Measurements from ENCODE around the gene TCERG1. TPM values are rescaled to one million over a fixed set of nuclear protein-coding genes. Genes with fewer than 3 reads are reported as not detected.

Gene TCERG1
- total and polyA plus RNA-seq, 2 donors (not counting 1 experiment from before 2014, with no cell fraction given) = 44.6 to 95.2 TPM

GRCh38 chr5:146514575-146514974 is 67.4 kb downstream of the TCERG1 start:
- no peak for ATAC-seq (ENCODE audit: low read depth)
- no peak for DNase-seq
- H4K20me1 ChIP-seq (ENCODE audit: control insufficient read depth, insufficient read depth, low read length, poor library complexity, severe bottlenecking) = no peaks in the 10 kb centered on the region
- H3K27ac ChIP-seq (ENCODE audit: low read length in 2 of 2) = no peak overlapping the region
- no peak overlapping the region for H3K9ac ChIP-seq (ENCODE audit: low read length)
- peaks cover 3 to 25% of the 10 kb centered on the region in 2 experiments for H3K36me3 ChIP-seq (replicated peaks in 1 of 2; ENCODE audit: control extremely low read depth in 1 of 2, control insufficient read depth in 1 of 2, extremely low read depth in 1 of 2, insufficient read depth in 2 of 2, low read length in 1 of 2)
- H3K9me3 Mint-ChIP-seq (ENCODE audit: insufficient read depth) = no peaks in the 10 kb centered on the region
- H2AFZ ChIP-seq (ENCODE audit: insufficient read depth, low read depth, low read length, poor library complexity, severe bottlenecking) = no peak overlapping the region
- ChIA-PET POLR2A (no interaction called here), CTCF (interaction anchor here (1.0 kb wide), 1 partner anchor 28 kb away, joined by 3 read pairs; no protein-coding TSS in a partner anchor)
- no peaks in the 10 kb centered on the region for H3K27me3 ChIP-seq (replicated peaks in 1 of 4; ENCODE audit: control extremely low read depth in 1 of 4, control insufficient read depth in 3 of 4, insufficient read depth in 4 of 4, low read length in 3 of 4)
- WGBS (ENCODE audit: insufficient coverage) = 100% methylated on average over 1 of the region's 1 CpG
- peaks cover 2% of the 10 kb centered on the region for H3K4me1 Mint-ChIP-seq
- TF ChIP-seq CTCF (IDR thresholded peaks at IDR 0.05) (no peak), EZH2 (IDR thresholded peaks at IDR 0.05; ENCODE audit: borderline replicate concordance, insufficient read depth, low read depth, low read length, poor library complexity, severe bottlenecking) (no peak)
- intact Hi-C loops (cut with micrococcal nuclease) = no loop called here
- no peaks in the 10 kb centered on the region for H3K9me3 ChIP-seq (ENCODE audit: control extremely low read depth in 1 of 3, control insufficient read depth in 2 of 3, insufficient read depth in 1 of 3, low read length in 2 of 3)
- no peak overlapping the region for H3K4me3 ChIP-seq (ENCODE audit: control extremely low read depth in 1 of 5, extremely low read depth in 1 of 5, insufficient read depth in 1 of 5, low read depth in 2 of 5, low read length in 4 of 5)
- H3K4me2 ChIP-seq (replicated peaks; ENCODE audit: low read depth, low read length, poor library complexity, severe bottlenecking) = no peak overlapping the region
- no peak overlapping the region for H3K27ac Mint-ChIP-seq
- H3K79me2 ChIP-seq (ENCODE audit: control insufficient read depth, insufficient read depth, low read length) = no peaks in the 10 kb centered on the region
- H3K27me3 Mint-ChIP-seq = peaks cover 2% of the 10 kb centered on the region
- H3K4me1 ChIP-seq (ENCODE audit: control insufficient read depth in 2 of 2, insufficient read depth in 2 of 2, low read length in 2 of 2) = no peaks in the 10 kb centered on the region
- H3K4me3 Mint-ChIP-seq = no peak overlapping the region

GRCh38 chr5:146515473-146516150 is 68.5 kb downstream of the TCERG1 start:
- Mint-ChIP-seq H3K27me3 (peaks cover 7% of the 10 kb centered on the region), H3K9me3 (ENCODE audit: insufficient read depth) (no peaks in the 10 kb centered on the region), H3K27ac (no peak overlapping the region), H3K4me3 (no peak overlapping the region), H3K4me1 (peaks cover 2% of the 10 kb centered on the region)
- intact Hi-C loops (cut with micrococcal nuclease) = no loop called here
- ChIA-PET POLR2A (no interaction called here), CTCF (interaction anchor here (1.0 to 1.6 kb wide), 3 partner anchors 13 to 27 kb away, joined by 3 to 4 read pairs (median 3); no protein-coding TSS in a partner anchor)
- Histone ChIP-seq H3K36me3 (replicated peaks in 1 of 2; ENCODE audit: control extremely low read depth in 1 of 2, control insufficient read depth in 1 of 2, extremely low read depth in 1 of 2, insufficient read depth in 2 of 2, low read length in 1 of 2) (peaks cover 2 to 14% of the 10 kb centered on the region in 2 experiments), H3K9me3 (ENCODE audit: control extremely low read depth in 1 of 3, control insufficient read depth in 2 of 3, insufficient read depth in 1 of 3, low read length in 2 of 3) (no peaks in the 10 kb centered on the region), H3K27me3 (replicated peaks in 1 of 4; ENCODE audit: control extremely low read depth in 1 of 4, control insufficient read depth in 3 of 4, insufficient read depth in 4 of 4, low read length in 3 of 4) (no peaks in the 10 kb centered on the region), H3K4me1 (ENCODE audit: control insufficient read depth in 2 of 2, insufficient read depth in 2 of 2, low read length in 2 of 2) (no peaks in the 10 kb centered on the region), H3K4me3 (ENCODE audit: control extremely low read depth in 1 of 5, extremely low read depth in 1 of 5, insufficient read depth in 1 of 5, low read depth in 2 of 5, low read length in 4 of 5) (no peak overlapping the region), H3K9ac (ENCODE audit: low read length) (no peak overlapping the region), H3K27ac (ENCODE audit: low read length in 2 of 2) (no peak overlapping the region), H2AFZ (ENCODE audit: insufficient read depth, low read depth, low read length, poor library complexity, severe bottlenecking) (no peak overlapping the region), H4K20me1 (ENCODE audit: control insufficient read depth, insufficient read depth, low read length, poor library complexity, severe bottlenecking) (no peaks in the 10 kb centered on the region), H3K4me2 (replicated peaks; ENCODE audit: low read depth, low read length, poor library complexity, severe bottlenecking) (no peak overlapping the region), H3K79me2 (ENCODE audit: control insufficient read depth, insufficient read depth, low read length) (no peaks in the 10 kb centered on the region)
- ATAC-seq (ENCODE audit: low read depth) (no peak), DNase-seq (no peak)
- WGBS (ENCODE audit: insufficient coverage) = 92% methylated on average over 10 of the region's 10 CpGs
- TF ChIP-seq EZH2 (IDR thresholded peaks at IDR 0.05; ENCODE audit: borderline replicate concordance, insufficient read depth, low read depth, low read length, poor library complexity, severe bottlenecking) (no peak), CTCF (IDR thresholded peaks at IDR 0.05) (no peak)
